ENCODE data around the gene SLC41A2. TPM values are rescaled to one million over a fixed set of nuclear protein-coding genes. Genes with fewer than 3 reads are reported as not detected.
A peak's percentile ranks its signal among the peaks of the same experiment; 100 is the strongest.

Gene SLC41A2
- total and polyA plus RNA-seq, 2 of the 4 experiments (the other 2 are of a cell fraction) = 1.5 to 6.8 TPM

GRCh38 chr12:104929977-104930376, 28.1 kb downstream of the SLC41A2 start:
- H3K27ac ChIP-seq (ENCODE audit: insufficient read depth, low read length) = no peak overlapping the region

More at GRCh38 chr12:104929977-104930376, 28.1 kb downstream of the SLC41A2 start:
- BruUV-seq (replicated peaks) = no TSS peak
- ATAC-seq (ENCODE audit: low read depth) = no peak
- Histone ChIP-seq H4K8ac (ENCODE audit: low read depth in 2 of 2, low read length in 2 of 2) (no peak overlapping the region), H2BK20ac (ENCODE audit: low read depth, low read length) (no peak overlapping the region), H3K79me1 (ENCODE audit: low read depth in 1 of 2, low read length in 2 of 2) (no peaks in the 10 kb centered on the region; a peak in 1 of 4 replicates), H3K9me1 (ENCODE audit: insufficient read depth, low read length) (no peaks in the 10 kb centered on the region), H3K4me3 (ENCODE audit: insufficient read depth, low read depth, low read length) (no peak overlapping the region), H3K18ac (ENCODE audit: low read depth, low read length) (no peak overlapping the region), H3K4me2 (ENCODE audit: low read depth, low read length) (no peak overlapping the region), H2BK15ac (ENCODE audit: low read depth, low read length) (no peak overlapping the region), H3K9me3 (ENCODE audit: control insufficient read depth, insufficient read depth, low read length) (no peaks in the 10 kb centered on the region), H2AK9ac (replicated peaks; ENCODE audit: low read depth, low read length, poor library complexity) (no peak overlapping the region), H3K36me3 (ENCODE audit: control insufficient read depth, insufficient read depth, low read length) (no peaks in the 10 kb centered on the region), H3K56ac (ENCODE audit: extremely low read depth, insufficient read depth, low read length) (no peak overlapping the region), H3K9ac (ENCODE audit: low read depth, low read length) (no peak overlapping the region), H4K20me1 (ENCODE audit: insufficient read depth, low read length) (no peaks in the 10 kb centered on the region), H2AFZ (replicated peaks; ENCODE audit: low read length, poor library complexity) (no peak overlapping the region), H2AK5ac (ENCODE audit: low read depth, low read length) (no peak overlapping the region), H3K4me1 (ENCODE audit: control insufficient read depth, insufficient read depth, low read length) (no peaks in the 10 kb centered on the region; the same call in 1 of the 2 replicates), H4K91ac (ENCODE audit: insufficient read depth, low read depth, low read length) (no peak overlapping the region), H2BK120ac (ENCODE audit: low read depth, low read length) (no peak overlapping the region), H3K27me3 (ENCODE audit: control insufficient read depth, insufficient read depth, low read length) (no peaks in the 10 kb centered on the region), H3K14ac (replicated peaks; ENCODE audit: low read depth, low read length) (no peak overlapping the region), H3K23ac (ENCODE audit: low read depth, low read length) (no peak overlapping the region), H3K4ac (ENCODE audit: low read depth, low read length) (no peak overlapping the region), H2BK5ac (ENCODE audit: low read depth, low read length, poor library complexity, severe bottlenecking) (no peak overlapping the region), H4K5ac (ENCODE audit: low read depth, low read length) (no peak overlapping the region)
- in situ Hi-C loops (cut with MboI; ENCODE audit: low sequenced_read_pairs) = no loop called here
- 50% methylated on average over 1 of the region's 2 CpGs; no CpG with 5 or more reads in 1 of the 2 experiments for WGBS, 2 experiments (ENCODE audit: extremely low coverage in 2 of 2, insufficient read length in 1 of 2)
- ChIA-PET CTCF (interaction anchor here (0.9 kb wide), 1 partner anchor 9 kb away, joined by 3 read pairs; no protein-coding TSS in a partner anchor), POLR2A (ENCODE audit: unreplicated experiment) (no interaction called here)
- TF ChIP-seq POLR2A (IDR thresholded peaks at IDR 0.05; ENCODE audit: low read depth, low read length) (no peak), MAFK (IDR thresholded peaks at IDR 0.05; ENCODE audit: low read depth, low read length) (no peak), MXI1 (IDR thresholded peaks at IDR 0.05; ENCODE audit: borderline replicate concordance, low read depth, low read length) (no peak), MAZ (IDR thresholded peaks at IDR 0.05; ENCODE audit: borderline replicate concordance, low read depth, low read length) (no peak), RAD21 (IDR thresholded peaks at IDR 0.05; ENCODE audit: low read length) (no peak), RCOR1 (IDR thresholded peaks at IDR 0.05; ENCODE audit: insufficient replicate concordance, low read length) (no peak), NFE2L2 (IDR thresholded peaks at IDR 0.05; ENCODE audit: low read depth, low read length) (no peak), CHD1 (IDR thresholded peaks at IDR 0.05; ENCODE audit: low read depth, low read length) (no peak), SMC3 (IDR thresholded peaks at IDR 0.05; ENCODE audit: low read depth, low read length) (no peak), CEBPB (IDR thresholded peaks at IDR 0.05; ENCODE audit: low read depth, low read length) (no peak), RFX5 (IDR thresholded peaks at IDR 0.05; ENCODE audit: low read depth, low read length) (no peak), BHLHE40 (IDR thresholded peaks at IDR 0.05; ENCODE audit: low read depth, low read length) (no peak), FOS (IDR thresholded peaks at IDR 0.05; ENCODE audit: low read depth, low read length) (no peak)
- TF ChIP-seq, protein P1, sequence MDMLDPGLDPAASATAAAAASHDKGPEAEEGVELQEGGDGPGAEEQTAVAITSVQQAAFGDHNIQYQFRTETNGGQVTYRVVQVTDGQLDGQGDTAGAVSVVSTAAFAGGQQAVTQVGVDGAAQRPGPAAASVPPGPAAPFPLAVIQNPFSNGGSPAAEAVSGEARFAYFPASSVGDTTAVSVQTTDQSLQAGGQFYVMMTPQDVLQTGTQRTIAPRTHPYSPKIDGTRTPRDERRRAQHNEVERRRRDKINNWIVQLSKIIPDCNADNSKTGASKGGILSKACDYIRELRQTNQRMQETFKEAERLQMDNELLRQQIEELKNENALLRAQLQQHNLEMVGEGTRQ (IDR thresholded peaks at IDR 0.05; ENCODE audit: low read depth, low read length) = no peak
- TF ChIP-seq, protein P2, sequence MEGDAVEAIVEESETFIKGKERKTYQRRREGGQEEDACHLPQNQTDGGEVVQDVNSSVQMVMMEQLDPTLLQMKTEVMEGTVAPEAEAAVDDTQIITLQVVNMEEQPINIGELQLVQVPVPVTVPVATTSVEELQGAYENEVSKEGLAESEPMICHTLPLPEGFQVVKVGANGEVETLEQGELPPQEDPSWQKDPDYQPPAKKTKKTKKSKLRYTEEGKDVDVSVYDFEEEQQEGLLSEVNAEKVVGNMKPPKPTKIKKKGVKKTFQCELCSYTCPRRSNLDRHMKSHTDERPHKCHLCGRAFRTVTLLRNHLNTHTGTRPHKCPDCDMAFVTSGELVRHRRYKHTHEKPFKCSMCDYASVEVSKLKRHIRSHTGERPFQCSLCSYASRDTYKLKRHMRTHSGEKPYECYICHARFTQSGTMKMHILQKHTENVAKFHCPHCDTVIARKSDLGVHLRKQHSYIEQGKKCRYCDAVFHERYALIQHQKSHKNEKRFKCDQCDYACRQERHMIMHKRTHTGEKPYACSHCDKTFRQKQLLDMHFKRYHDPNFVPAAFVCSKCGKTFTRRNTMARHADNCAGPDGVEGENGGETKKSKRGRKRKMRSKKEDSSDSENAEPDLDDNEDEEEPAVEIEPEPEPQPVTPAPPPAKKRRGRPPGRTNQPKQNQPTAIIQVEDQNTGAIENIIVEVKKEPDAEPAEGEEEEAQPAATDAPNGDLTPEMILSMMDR (conservative IDR thresholded peaks at IDR 0.05; ENCODE audit: low read depth, low read length) = no peak
- TF ChIP-seq, protein P3, sequence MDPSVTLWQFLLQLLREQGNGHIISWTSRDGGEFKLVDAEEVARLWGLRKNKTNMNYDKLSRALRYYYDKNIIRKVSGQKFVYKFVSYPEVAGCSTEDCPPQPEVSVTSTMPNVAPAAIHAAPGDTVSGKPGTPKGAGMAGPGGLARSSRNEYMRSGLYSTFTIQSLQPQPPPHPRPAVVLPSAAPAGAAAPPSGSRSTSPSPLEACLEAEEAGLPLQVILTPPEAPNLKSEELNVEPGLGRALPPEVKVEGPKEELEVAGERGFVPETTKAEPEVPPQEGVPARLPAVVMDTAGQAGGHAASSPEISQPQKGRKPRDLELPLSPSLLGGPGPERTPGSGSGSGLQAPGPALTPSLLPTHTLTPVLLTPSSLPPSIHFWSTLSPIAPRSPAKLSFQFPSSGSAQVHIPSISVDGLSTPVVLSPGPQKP (IDR thresholded peaks at IDR 0.05; ENCODE audit: borderline replicate concordance, low read depth, low read length) = no peak
- dilution Hi-C loops (cut with HindIII; ENCODE audit: low sequenced_read_pairs, unreplicated experiment) = no loop called here
- intact Hi-C loops (cut with micrococcal nuclease) = no loop called here
- DNase-seq = peak; percentile 41
